H1 (cell line): Measurements from ENCODE around the gene PSMD13. TPM values are rescaled to one million over a fixed set of nuclear protein-coding genes. Genes with fewer than 3 reads are reported as not detected.
A peak's percentile ranks its signal among the peaks of the same experiment; 100 is the strongest.

Source experiments
- CTCF ChIA-PET: fragments of 300-600 bp; sonication (Branson Sonifier 250); formaldehyde crosslinking; loops from one replicate; lab custom pipeline; 2021; ENCODE audit not compliant: partially characterized antibody; lab: Charles Lee
- POLR2A ChIA-PET: fragments of 300-600 bp; sonication (Branson Sonifier 250); formaldehyde crosslinking; loops from one replicate; lab custom pipeline; 2021; ENCODE audit warnings: inconsistent platforms; ENCODE audit not compliant: partially characterized antibody; lab: Charles Lee
- DNase-seq, 2 experiments: peaks; one replicate each; pipeline versions ENCODE4 v3.0.0 to v3.0.0-alpha.2; 2010 to 2022; ENCODE audit warnings: low spot score in 2 of 2, low read depth in 1 of 2, mixed read lengths in 1 of 2
- FAIRE-seq: peaks from 2 replicates; lab custom pipeline; 2011; peaks lifted over from hg19 to GRCh38; lab: Jason Lieb, UNC
- H2AFZ ChIP-seq: 2 replicates; pipeline ENCODE4 v1.8.1; 2012; ENCODE audit warnings: low read length, inconsistent platforms
- H2AK5ac ChIP-seq: 2 replicates; pipeline ENCODE4 v1.6.1; 2013; ENCODE audit warnings: low read depth, low read length
- H2BK120ac ChIP-seq: replicated peaks from 2 replicates; pipeline ENCODE3; 2013; ENCODE audit warnings: low read depth, low read length, inconsistent platforms
- H2BK12ac ChIP-seq: 2 replicates; pipeline ENCODE4 v1.6.1; 2013; ENCODE audit warnings: low read depth, low read length
- H2BK15ac ChIP-seq: 2 replicates; pipeline ENCODE4 v1.6.1; 2013; ENCODE audit warnings: low read length
- H2BK20ac ChIP-seq: 2 replicates; pipeline ENCODE4 v1.6.1; 2013; ENCODE audit warnings: low read length
- H2BK5ac ChIP-seq: 2 replicates; pipeline ENCODE4 v1.6.1; 2013; ENCODE audit warnings: low read depth, low read length
- H3K14ac ChIP-seq: 2 replicates; pipeline ENCODE4 v1.6.1; 2013; ENCODE audit warnings: inconsistent platforms; ENCODE audit not compliant: insufficient read length
- H3K18ac ChIP-seq: 2 replicates; pipeline ENCODE4 v1.6.1; 2013; ENCODE audit warnings: low read length; ENCODE audit errors: extremely low read depth
- H3K23ac ChIP-seq: 2 replicates; pipeline ENCODE4 v1.6.1; 2013; ENCODE audit warnings: inconsistent platforms; ENCODE audit not compliant: insufficient read length
- H3K23me2 ChIP-seq: 2 replicates; pipeline ENCODE4 v1.6.1; 2013; ENCODE audit warnings: low read depth, low read length
- H3K27ac ChIP-seq: 2 replicates; pipeline ENCODE4 v1.6.1; 2011; ENCODE audit warnings: low read depth, low read length, inconsistent platforms
- H3K27me3 ChIP-seq, 4 experiments: replicated peaks in 1 of 4; 1 replicate in 1 of 4; 2 replicates in 3 of 4; pipeline versions ENCODE4 v1.6.1 to v1.8.1; 2011 to 2013; ENCODE audit warnings: low read length in 3 of 4, mild to moderate bottlenecking in 3 of 4, inconsistent platforms in 2 of 4, mixed read lengths in 2 of 4, moderate library complexity in 1 of 4; ENCODE audit not compliant: control insufficient read depth in 3 of 4, insufficient read depth in 3 of 4; ENCODE audit errors: extremely low read depth in 1 of 4
- H3K36me3 ChIP-seq, 4 experiments: 2 replicates each; pipeline versions ENCODE4 v1.6.1 to v1.8.1; 2011 to 2013; ENCODE audit warnings: mild to moderate bottlenecking in 4 of 4, low read length in 3 of 4, moderate library complexity in 2 of 4, control low read depth in 1 of 4, inconsistent platforms in 1 of 4; ENCODE audit not compliant: insufficient read depth in 4 of 4, control insufficient read depth in 2 of 4
- H3K4ac ChIP-seq: replicated peaks from 2 replicates; pipeline ENCODE3; 2013; ENCODE audit warnings: low read length, low read depth, mixed read lengths, inconsistent platforms; ENCODE audit not compliant: insufficient read length
- H3K4me1 ChIP-seq, 4 experiments: replicated peaks in 1 of 4; 1 replicate in 1 of 4; 2 replicates in 3 of 4; pipeline versions ENCODE4 v1.6.1 to v1.8.1; 2011 to 2013; ENCODE audit warnings: low read length in 3 of 4, inconsistent platforms in 2 of 4, mixed read lengths in 1 of 4; ENCODE audit not compliant: insufficient read depth in 4 of 4, control insufficient read depth in 3 of 4
- H3K4me2 ChIP-seq, 2 experiments: 2 replicates each; pipeline versions ENCODE4 v1.6.1 to v1.8.1; 2011 to 2013; ENCODE audit warnings: low read depth in 2 of 2, low read length in 2 of 2, control low read depth in 1 of 2, inconsistent platforms in 1 of 2, mild to moderate bottlenecking in 1 of 2; ENCODE audit not compliant: insufficient read depth in 1 of 2
- H3K4me3 ChIP-seq, 4 experiments: fragments of 200-600, 300-600 bp in 1 of 4; sonication (generic), shearing (Covaris generic), sonication (Bioruptor Twin) in 1 of 4; 2 replicates each; pipeline versions ENCODE4 v1.5.1 to v1.8.1; 2011 to 2016; ENCODE audit warnings: low read length in 4 of 4, low read depth in 3 of 4, control low read depth in 2 of 4, inconsistent platforms in 2 of 4, mild to moderate bottlenecking in 2 of 4, mixed read lengths in 1 of 4, moderate library complexity in 1 of 4; ENCODE audit not compliant: insufficient read depth in 2 of 4; ENCODE audit errors: extremely low read depth in 1 of 4
- H3K56ac ChIP-seq: replicated peaks from 2 replicates; pipeline ENCODE3; 2013; ENCODE audit warnings: low read depth, mild to moderate bottlenecking, mixed read lengths, low read length, inconsistent platforms; ENCODE audit not compliant: insufficient read length
- H3K79me1 ChIP-seq: 2 replicates; pipeline ENCODE4 v1.6.1; 2013; ENCODE audit warnings: low read depth, low read length, control low read depth
- H3K79me2 ChIP-seq, 2 experiments: 2 replicates each; pipeline versions ENCODE4 v1.6.1 to v1.8.1; 2012 to 2013; ENCODE audit warnings: low read length in 2 of 2, mild to moderate bottlenecking in 2 of 2, inconsistent platforms in 1 of 2; ENCODE audit not compliant: insufficient read depth in 2 of 2, control insufficient read depth in 1 of 2
- H3K9ac ChIP-seq, 4 experiments: replicated peaks in 1 of 4; 1 replicate in 1 of 4; 2 replicates in 3 of 4; pipeline versions ENCODE4 v1.6.1 to v1.8.1; 2011 to 2013; ENCODE audit warnings: low read depth in 3 of 4, low read length in 3 of 4, control low read depth in 2 of 4, mild to moderate bottlenecking in 2 of 4, moderate library complexity in 2 of 4, inconsistent platforms in 1 of 4; ENCODE audit errors: extremely low read depth in 1 of 4
- H3K9me3 ChIP-seq, 2 experiments: 2 replicates each; pipeline versions ENCODE4 v1.6.1 to v1.8.1; 2012 to 2013; ENCODE audit warnings: mild to moderate bottlenecking in 2 of 2, moderate library complexity in 2 of 2, control low read depth in 1 of 2, inconsistent platforms in 1 of 2, low read depth in 1 of 2, low read length in 1 of 2, mixed read lengths in 1 of 2; ENCODE audit not compliant: insufficient read depth in 2 of 2
- H4K20me1 ChIP-seq, 2 experiments: replicated peaks in 1 of 2; 2 replicates each; pipeline versions ENCODE3 to v1.8.1; 2011 to 2013; ENCODE audit warnings: inconsistent platforms in 2 of 2, low read length in 2 of 2, mild to moderate bottlenecking in 1 of 2; ENCODE audit not compliant: insufficient read depth in 2 of 2, control insufficient read depth in 1 of 2
- H4K5ac ChIP-seq: 2 replicates; pipeline ENCODE4 v1.6.1; 2013; ENCODE audit warnings: low read length, low read depth, mixed read lengths, inconsistent platforms; ENCODE audit not compliant: insufficient read length
- H4K8ac ChIP-seq: 2 replicates; pipeline ENCODE4 v1.8.0; 2013; ENCODE audit warnings: mild to moderate bottlenecking, moderate library complexity, low read length, inconsistent platforms; ENCODE audit not compliant: insufficient read depth; ENCODE audit errors: extremely low read depth
- H4K91ac ChIP-seq: replicated peaks from 2 replicates; pipeline ENCODE3; 2013; ENCODE audit warnings: low read length, mixed read lengths, inconsistent platforms; ENCODE audit not compliant: insufficient read length
- BCL11A ChIP-seq, 2 experiments: IDR thresholded peaks; one replicate each; pipeline ENCODE4 v1.6.1; 2011; ENCODE audit warnings: low read depth in 2 of 2, low read length in 2 of 2, mild to moderate bottlenecking in 2 of 2
- BRCA1 ChIP-seq: IDR thresholded peaks from 2 replicates; pipeline ENCODE4 v1.6.1; 2012; ENCODE audit warnings: low read depth, low read length, improper control_type of control experiment
- CBX5 ChIP-seq: fragments of 300-800, 300-1000 bp; sonication (generic); IDR thresholded peaks from 2 replicates; pipeline ENCODE4 v1.7.1; 2016; ENCODE audit warnings: antibody characterized with exemption, low read length, low read depth
- CHD2 ChIP-seq: IDR thresholded peaks from 2 replicates; pipeline ENCODE4 v1.6.1; 2012; ENCODE audit warnings: low read length, improper control_type of control experiment
- EP300 ChIP-seq, 2 experiments: IDR thresholded peaks; 1 replicate in 1 of 2; 2 replicates in 1 of 2; pipeline ENCODE4 v1.6.1; 2011 to 2012; ENCODE audit warnings: low read depth in 2 of 2, low read length in 2 of 2, mild to moderate bottlenecking in 2 of 2, borderline replicate concordance in 1 of 2, inconsistent platforms in 1 of 2, moderate library complexity in 1 of 2
- JUN ChIP-seq: IDR thresholded peaks from 2 replicates; pipeline ENCODE4 v1.6.1; 2011; ENCODE audit warnings: low read depth, mild to moderate bottlenecking, improper control_type of control experiment, low read length
- KDM4A ChIP-seq: IDR thresholded peaks from one replicate; pipeline ENCODE4 v1.7.1; 2012; ENCODE audit warnings: low read depth, mild to moderate bottlenecking, moderate library complexity, low read length, inconsistent platforms; ENCODE audit not compliant: severe bottlenecking
- SIN3A ChIP-seq, 2 experiments: IDR thresholded peaks in 1 of 2; conservative IDR thresholded peaks in 1 of 2; 2 replicates each; pipeline ENCODE4 v1.6.1; 2011 to 2012; ENCODE audit warnings: low read length in 2 of 2, improper control_type of control experiment in 1 of 2, low read depth in 1 of 2, mild to moderate bottlenecking in 1 of 2
- SP2 ChIP-seq: IDR thresholded peaks from 2 replicates; pipeline ENCODE4 v1.6.1; 2012; ENCODE audit warnings: mild to moderate bottlenecking, low read length, inconsistent platforms
- YY1 ChIP-seq: IDR thresholded peaks from 2 replicates; pipeline ENCODE4 v1.6.1; 2011; ENCODE audit warnings: low read depth, mild to moderate bottlenecking, low read length
- WGBS, 2 experiments: shearing (Covaris generic) in 1 of 2; methylation state at CpG; one replicate each; pipeline versions ENCODE4 v1.1.6 to v1.1.7; 2013 to 2015; ENCODE audit warnings: low lambda C conversion rate in 2 of 2, mixed read lengths in 2 of 2, inconsistent platforms in 1 of 2, low coverage in 1 of 2, missing lambda C conversion rate in 1 of 2; ENCODE audit not compliant: insufficient replicate concordance in 2 of 2, insufficient coverage in 1 of 2, insufficient read length in 1 of 2; ENCODE audit errors: extremely low coverage in 1 of 2, missing lambda C conversion rate in 1 of 2; 5-methylcytosine and 5-hydroxymethylcytosine counted together
- polyA plus RNA-seq, 7 experiments: library from polyadenylated mRNA; depleted of rRNA in 3 of 7; stranded (reverse) in 5 of 7; unstranded in 2 of 7; fragments of >200 nt in 5 of 7; fragments of 200-250 nt in 2 of 7; gene quantifications; 1 replicate in 5 of 7; 2 replicates in 1 of 7; 4 replicates in 1 of 7; pipeline versions ENCODE4 v1.2.1 to v1.2.3, GENCODE V29; 2011 to 2013; ENCODE audit warnings: missing spikeins in 2 of 7, mixed read lengths in 2 of 7
- total RNA-seq: library from RNA; stranded (reverse); fragmentation: NEBNext Ultra II Directional; extraction: Animal tissue kit (Norgen Biotek cat#: 25700); gene quantifications from 2 replicates; pipeline ENCODE4 v1.2.1, GENCODE V29; 2021

The PSMD13 gene
- total and polyA plus RNA-seq, 2 of the 8 experiments (the other 6 are each of a cell fraction or from before 2014, with no cell fraction given): 121 to 141 TPM

GRCh38 chr11:196786-197731, 39.7 kb upstream of the PSMD13 start:
- no peak overlapping the region for H3K27ac ChIP-seq
- H3K23me2 ChIP-seq: no peaks in the 10 kb centered on the region
- H3K9ac ChIP-seq: no peak overlapping the region
- no peak overlapping the region for H2AK5ac ChIP-seq
- no peak overlapping the region for H4K91ac ChIP-seq
- POLR2A ChIA-PET: interaction anchor here (0.8 to 1.0 kb wide), 4 partner anchors 10 to 171 kb away, joined by 3 to 4 read pairs (median 4); partner anchors contain the start of genes BET1L and RIC8A
- H2BK20ac ChIP-seq: no peak overlapping the region
- 91% methylated on average over 20 of the region's 23 CpGs; no CpG with 5 or more reads in 1 of the 2 experiments for WGBS, 2 experiments
- H3K4me3 ChIP-seq: no peak overlapping the region
- H3K79me1 ChIP-seq: no peaks in the 10 kb centered on the region
- no peak overlapping the region for H3K23ac ChIP-seq
- H3K36me3 ChIP-seq: no peaks in the 10 kb centered on the region
- DNase-seq (peak in 1 of 2 experiments; percentile 33), FAIRE-seq (no peak)
- H2BK15ac ChIP-seq: no peak overlapping the region
- H3K4me1 ChIP-seq: no peaks in the 10 kb centered on the region
- H3K4ac ChIP-seq: no peak overlapping the region
- H4K20me1 ChIP-seq: no peaks in the 10 kb centered on the region
- H4K5ac ChIP-seq: no peak overlapping the region
- H2AFZ ChIP-seq: no peak overlapping the region
- CTCF ChIA-PET: interaction anchor here (1.4 kb wide), 2 partner anchors 54 to 166 kb away, joined by 3 to 4 read pairs; no protein-coding TSS in a partner anchor
- no peak overlapping the region for H4K8ac ChIP-seq
- H3K4me2 ChIP-seq: no peak overlapping the region
- H3K18ac ChIP-seq: no peak overlapping the region
- no peaks in the 10 kb centered on the region for H3K79me2 ChIP-seq
- no peak overlapping the region for H3K14ac ChIP-seq
- no peak overlapping the region for H2BK12ac ChIP-seq
- H3K27me3 ChIP-seq: no peaks in the 10 kb centered on the region
- H3K9me3 ChIP-seq: peaks cover 0 to 12% of the 10 kb centered on the region in 2 experiments; a peak in 1 of 4 replicates
- no peak overlapping the region for H2BK120ac ChIP-seq
- H3K56ac ChIP-seq: no peak overlapping the region
- no peak overlapping the region for H2BK5ac ChIP-seq
- TF ChIP-seq SIN3A (conservative IDR thresholded peaks at IDR 0.05 in 1 of 2, IDR thresholded peaks at IDR 0.05 in 1 of 2; ENCODE audit: low read depth in 1 of 2, low read length in 2 of 2): no peak
- no peak for TF ChIP-seq JUN
- no peak for TF ChIP-seq BCL11A (IDR thresholded peaks at IDR 0.05; ENCODE audit: low read depth in 2 of 2, low read length in 2 of 2)
- no peak for TF ChIP-seq EP300 (IDR thresholded peaks at IDR 0.05; ENCODE audit: borderline replicate concordance in 1 of 2, low read depth in 2 of 2, low read length in 2 of 2)
- TF ChIP-seq CBX5: no peak
- TF ChIP-seq YY1: no peak
- no peak for TF ChIP-seq BRCA1
- TF ChIP-seq KDM4A: no peak
- TF ChIP-seq CHD2: no peak
- TF ChIP-seq SP2: no peak
